K562 (cell line): Measurements from ENCODE around the gene ESPN. TPM values are rescaled to one million over a fixed set of nuclear protein-coding genes. Genes with fewer than 3 reads are reported as not detected.

Experiments used
- ATF7 ChIP-seq: fragments of 450-650 bp; IDR thresholded peaks from 2 replicates; pipeline ENCODE4 v1.7.1; 2014; ENCODE audit warnings: mild to moderate bottlenecking, moderate library complexity
- BRF1 ChIP-seq: IDR thresholded peaks from 3 replicates; pipeline ENCODE4 v1.6.1; 2011; ENCODE audit warnings: borderline replicate concordance, mild to moderate bottlenecking; ENCODE audit not compliant: insufficient read length; ENCODE audit errors: extremely low read depth
- CXXC5 ChIP-seq: fragments of 250-450 bp; sonication (Bioruptor Pico); IDR thresholded peaks from 2 replicates; pipeline ENCODE4 v1.8.0; 2022; ENCODE audit warnings: inconsistent platforms, mild to moderate bottlenecking, moderate library complexity
- ETV6 ChIP-seq, 3 experiments: fragments of 150-350 bp in 1 of 3; sonication (generic) in 1 of 3; formaldehyde crosslinking in 1 of 3; IDR thresholded peaks; 2 replicates each; pipeline versions ENCODE4 v1.6.1 to v1.8.0; 2014 to 2022; ENCODE audit warnings: borderline replicate concordance in 2 of 3, low read depth in 2 of 3, antibody characterized with exemption in 1 of 3, low read length in 1 of 3, mild to moderate bottlenecking in 1 of 3, missing genetic modification reagents in 1 of 3
- GATAD2B ChIP-seq: fragments of 450-650 bp; IDR thresholded peaks from 2 replicates; pipeline ENCODE4 v1.6.1; 2017; ENCODE audit warnings: mild to moderate bottlenecking, borderline replicate concordance
- ILK ChIP-seq: fragments of 450-650 bp; IDR thresholded peaks from 2 replicates; pipeline ENCODE4 v1.6.1; 2016; ENCODE audit warnings: missing genetic modification characterization, low read depth, mild to moderate bottlenecking, missing compliant biosample characterization, moderate library complexity, borderline replicate concordance
- POU5F1 ChIP-seq: fragments of 150-350 bp; IDR thresholded peaks from 2 replicates; pipeline ENCODE4 v1.6.1; 2014; ENCODE audit warnings: borderline replicate concordance, low read length, low read depth, mild to moderate bottlenecking; ENCODE audit not compliant: partially characterized antibody
- TAL1 ChIP-seq: fragments of 450-650 bp; IDR thresholded peaks from 2 replicates; pipeline ENCODE4 v1.6.1; 2016; ENCODE audit warnings: mild to moderate bottlenecking
- TBP ChIP-seq: optimal IDR thresholded peaks from 2 replicates; pipeline ENCODE3; 2011; ENCODE audit warnings: low read depth, low read length, improper control_type of control experiment
- ZFP36 ChIP-seq: fragments of 150-350 bp; IDR thresholded peaks from 2 replicates; pipeline ENCODE4 v1.6.1; 2018; ENCODE audit warnings: low read length, low read depth; ENCODE audit not compliant: partially characterized antibody
- ZNF174 ChIP-seq: fragments of 250-450 bp; sonication (Bioruptor Pico); IDR thresholded peaks from 2 replicates; pipeline ENCODE4 v1.4.0; 2020; ENCODE audit warnings: mild to moderate bottlenecking
- ZNF175 ChIP-seq: fragments of 200-800 bp; sonication (Bioruptor generic); IDR thresholded peaks from 2 replicates; pipeline ENCODE4 v1.6.1; 2016; ENCODE audit warnings: low read depth, mild to moderate bottlenecking, missing genetic modification characterization, missing compliant biosample characterization
- ZNF197 ChIP-seq: fragments of 200-800 bp; sonication (Bioruptor generic); IDR thresholded peaks from 2 replicates; pipeline ENCODE4 v1.6.1; 2016; ENCODE audit warnings: low read depth, missing genetic modification characterization, missing compliant biosample characterization
- ZNF347 ChIP-seq: fragments of 450-650 bp; formaldehyde crosslinking; IDR thresholded peaks from 2 replicates; pipeline ENCODE4 v1.4.0; 2020; ENCODE audit warnings: low read depth, mild to moderate bottlenecking, moderate library complexity
- polyA plus RNA-seq, 8 experiments: library from polyadenylated mRNA; depleted of rRNA in 4 of 8; stranded (reverse) in 5 of 8; unstranded in 3 of 8; fragments of >200 nt; fragmentation: Nextera tagmentation in 2 of 8; fragmentation: Illumina TruSeq in 1 of 8; extraction: Ambion mirVana in 2 of 8; extraction: Trizol in 1 of 8; gene quantifications; 2 replicates each; pipeline versions ENCODE4 v1.2.1 to v1.2.3, GENCODE V29; 2011 to 2014; ENCODE audit warnings: inconsistent platforms in 1 of 8, missing spikeins in 1 of 8
- total RNA-seq, 7 experiments: library from RNA; depleted of rRNA in 6 of 7; stranded (reverse); fragments of >200 nt in 6 of 7; fragmentation: Illumina TruSeq in 2 of 7; extraction: Trizol in 2 of 7; gene quantifications; 2 replicates each; pipeline versions ENCODE4 v1.2.1 to v1.2.3, GENCODE V29; 2011 to 2021; ENCODE audit warnings: low replicate concordance in 1 of 7
- TF ChIP-seq, protein P1 (sequence below): sonication (generic); formaldehyde crosslinking; IDR thresholded peaks from 2 replicates; pipeline ENCODE4 v1.8.1; 2023; ENCODE audit warnings: mild to moderate bottlenecking, missing genetic modification reagents
- TF ChIP-seq, protein P2 (sequence below), 2 experiments: fragments of 450-650 bp in 1 of 2; IDR thresholded peaks; 2 replicates each; pipeline ENCODE4 v1.6.1; 2011 to 2017; ENCODE audit warnings: low read depth in 2 of 2, antibody characterized with exemption in 1 of 2, borderline replicate concordance in 1 of 2, low read length in 1 of 2, mild to moderate bottlenecking in 1 of 2, mixed read lengths in 1 of 2; ENCODE audit not compliant: control insufficient read depth in 1 of 2
- TF ChIP-seq, protein P3 (sequence below), 2 experiments: fragments of 450-650 bp; IDR thresholded peaks; 2 replicates each; pipeline ENCODE4 v1.6.1; 2016
- TF ChIP-seq, protein P4 (sequence below): sonication (generic); formaldehyde crosslinking; IDR thresholded peaks from 2 replicates; pipeline ENCODE4 v1.8.0; 2022; ENCODE audit warnings: missing genetic modification reagents, mild to moderate bottlenecking, moderate library complexity, borderline replicate concordance

The ESPN gene
- total and polyA plus RNA-seq, 9 of the 15 experiments (the other 6 are each of a cell fraction or from before 2014, with no cell fraction given): 0.07 to 1.2 (median 0.45) TPM; not detected in 3

DNA sequence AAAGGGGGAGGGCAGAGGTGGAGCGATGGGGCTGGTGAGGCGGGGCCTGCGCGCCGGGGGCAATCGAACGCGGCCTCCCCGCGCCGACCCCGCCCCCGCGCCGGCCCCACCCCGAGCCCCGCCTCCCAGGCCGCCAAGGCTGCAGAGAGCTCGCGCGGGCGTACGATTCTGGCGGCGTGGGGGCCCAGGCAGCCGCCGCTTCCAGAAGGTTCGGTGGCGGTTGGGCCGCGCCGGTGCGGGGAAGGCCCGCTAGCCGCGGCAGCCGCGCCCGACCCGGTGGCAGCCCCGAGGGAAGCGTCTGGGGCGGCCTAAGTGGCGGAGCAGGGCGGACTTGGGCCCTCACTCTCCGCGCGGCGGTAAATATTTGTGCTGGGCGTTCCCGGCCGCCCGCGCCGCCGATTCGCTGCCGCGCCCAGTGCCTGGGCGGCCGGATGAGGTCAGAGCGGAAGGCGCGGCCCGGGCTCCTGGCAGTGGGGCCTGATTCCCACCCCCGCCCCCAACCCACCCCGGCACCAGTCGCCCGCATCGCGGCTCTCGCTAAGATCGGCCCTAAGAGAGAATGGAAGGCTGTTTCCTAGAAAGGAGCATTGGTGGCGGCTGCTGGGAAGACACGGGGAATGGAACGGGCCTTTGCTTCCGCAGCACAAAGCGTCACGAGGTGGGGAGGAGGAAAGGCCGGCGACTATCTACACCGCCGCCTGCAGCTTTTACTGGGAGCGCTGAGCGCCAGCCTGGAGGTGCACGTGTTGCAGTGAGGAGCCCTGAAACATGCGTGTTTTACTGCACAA lies 31.0 kb upstream of the ESPN start, which contains the start of gene ACOT7 (continued):
- TF ChIP-seq, protein P1, sequence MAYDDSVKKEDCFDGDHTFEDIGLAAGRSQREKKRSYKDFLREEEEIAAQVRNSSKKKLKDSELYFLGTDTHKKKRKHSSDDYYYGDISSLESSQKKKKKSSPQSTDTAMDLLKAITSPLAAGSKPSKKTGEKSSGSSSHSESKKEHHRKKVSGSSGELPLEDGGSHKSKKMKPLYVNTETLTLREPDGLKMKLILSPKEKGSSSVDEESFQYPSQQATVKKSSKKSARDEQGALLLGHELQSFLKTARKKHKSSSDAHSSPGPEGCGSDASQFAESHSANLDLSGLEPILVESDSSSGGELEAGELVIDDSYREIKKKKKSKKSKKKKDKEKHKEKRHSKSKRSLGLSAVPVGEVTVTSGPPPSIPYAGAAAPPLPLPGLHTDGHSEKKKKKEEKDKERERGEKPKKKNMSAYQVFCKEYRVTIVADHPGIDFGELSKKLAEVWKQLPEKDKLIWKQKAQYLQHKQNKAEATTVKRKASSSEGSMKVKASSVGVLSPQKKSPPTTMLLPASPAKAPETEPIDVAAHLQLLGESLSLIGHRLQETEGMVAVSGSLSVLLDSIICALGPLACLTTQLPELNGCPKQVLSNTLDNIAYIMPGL (CRISPR knock-in tag): peak; percentile 80; the same call in 1 of the 2 replicates
- TF ChIP-seq BRF1: no peak
- TF ChIP-seq ZNF197 (CRISPR knock-in tag): no peak
- TF ChIP-seq TBP: peak; percentile 39
- TF ChIP-seq, protein P2, sequence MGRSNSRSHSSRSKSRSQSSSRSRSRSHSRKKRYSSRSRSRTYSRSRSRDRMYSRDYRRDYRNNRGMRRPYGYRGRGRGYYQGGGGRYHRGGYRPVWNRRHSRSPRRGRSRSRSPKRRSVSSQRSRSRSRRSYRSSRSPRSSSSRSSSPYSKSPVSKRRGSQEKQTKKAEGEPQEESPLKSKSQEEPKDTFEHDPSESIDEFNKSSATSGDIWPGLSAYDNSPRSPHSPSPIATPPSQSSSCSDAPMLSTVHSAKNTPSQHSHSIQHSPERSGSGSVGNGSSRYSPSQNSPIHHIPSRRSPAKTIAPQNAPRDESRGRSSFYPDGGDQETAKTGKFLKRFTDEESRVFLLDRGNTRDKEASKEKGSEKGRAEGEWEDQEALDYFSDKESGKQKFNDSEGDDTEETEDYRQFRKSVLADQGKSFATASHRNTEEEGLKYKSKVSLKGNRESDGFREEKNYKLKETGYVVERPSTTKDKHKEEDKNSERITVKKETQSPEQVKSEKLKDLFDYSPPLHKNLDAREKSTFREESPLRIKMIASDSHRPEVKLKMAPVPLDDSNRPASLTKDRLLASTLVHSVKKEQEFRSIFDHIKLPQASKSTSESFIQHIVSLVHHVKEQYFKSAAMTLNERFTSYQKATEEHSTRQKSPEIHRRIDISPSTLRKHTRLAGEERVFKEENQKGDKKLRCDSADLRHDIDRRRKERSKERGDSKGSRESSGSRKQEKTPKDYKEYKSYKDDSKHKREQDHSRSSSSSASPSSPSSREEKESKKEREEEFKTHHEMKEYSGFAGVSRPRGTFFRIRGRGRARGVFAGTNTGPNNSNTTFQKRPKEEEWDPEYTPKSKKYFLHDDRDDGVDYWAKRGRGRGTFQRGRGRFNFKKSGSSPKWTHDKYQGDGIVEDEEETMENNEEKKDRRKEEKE (IDR thresholded peaks at IDR 0.05; ENCODE audit: borderline replicate concordance in 1 of 2, control insufficient read depth in 1 of 2, low read depth in 2 of 2, low read length in 1 of 2): no peak
- no peak for TF ChIP-seq GATAD2B
- TF ChIP-seq POU5F1: no peak
- TF ChIP-seq ILK (tag): no peak
- TF ChIP-seq ZNF174 (CRISPR knock-in tag): no peak
- TF ChIP-seq ZNF347 (CRISPR knock-in tag): no peak
- no peak for TF ChIP-seq TAL1
- TF ChIP-seq, protein P3, sequence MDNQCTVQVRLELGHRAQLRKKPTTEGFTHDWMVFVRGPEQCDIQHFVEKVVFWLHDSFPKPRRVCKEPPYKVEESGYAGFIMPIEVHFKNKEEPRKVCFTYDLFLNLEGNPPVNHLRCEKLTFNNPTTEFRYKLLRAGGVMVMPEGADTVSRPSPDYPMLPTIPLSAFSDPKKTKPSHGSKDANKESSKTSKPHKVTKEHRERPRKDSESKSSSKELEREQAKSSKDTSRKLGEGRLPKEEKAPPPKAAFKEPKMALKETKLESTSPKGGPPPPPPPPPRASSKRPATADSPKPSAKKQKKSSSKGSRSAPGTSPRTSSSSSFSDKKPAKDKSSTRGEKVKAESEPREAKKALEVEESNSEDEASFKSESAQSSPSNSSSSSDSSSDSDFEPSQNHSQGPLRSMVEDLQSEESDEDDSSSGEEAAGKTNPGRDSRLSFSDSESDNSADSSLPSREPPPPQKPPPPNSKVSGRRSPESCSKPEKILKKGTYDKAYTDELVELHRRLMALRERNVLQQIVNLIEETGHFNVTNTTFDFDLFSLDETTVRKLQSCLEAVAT (IDR thresholded peaks at IDR 0.05): peak in 1 of 2 experiments; percentile 68; a peak in 2 of 4 replicates
- peak; percentile 94 for TF ChIP-seq CXXC5 (CRISPR knock-in tag)
- no peak for TF ChIP-seq ZNF175 (CRISPR knock-in tag)
- TF ChIP-seq ETV6 (IDR thresholded peaks at IDR 0.05; ENCODE audit: borderline replicate concordance in 1 of 2, low read depth in 2 of 2, low read length in 1 of 2): no peak
- 0 out of 2 replicates have a peak, but pooled peaks have one; percentile 77 for TF ChIP-seq ETV6 (CRISPR knock-in tag; IDR thresholded peaks at IDR 0.05; ENCODE audit: borderline replicate concordance)
- TF ChIP-seq ATF7: peak; percentile 93
- TF ChIP-seq, protein P4, sequence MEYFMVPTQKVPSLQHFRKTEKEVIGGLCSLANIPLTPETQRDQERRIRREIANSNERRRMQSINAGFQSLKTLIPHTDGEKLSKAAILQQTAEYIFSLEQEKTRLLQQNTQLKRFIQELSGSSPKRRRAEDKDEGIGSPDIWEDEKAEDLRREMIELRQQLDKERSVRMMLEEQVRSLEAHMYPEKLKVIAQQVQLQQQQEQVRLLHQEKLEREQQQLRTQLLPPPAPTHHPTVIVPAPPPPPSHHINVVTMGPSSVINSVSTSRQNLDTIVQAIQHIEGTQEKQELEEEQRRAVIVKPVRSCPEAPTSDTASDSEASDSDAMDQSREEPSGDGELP (CRISPR knock-in tag): peak; percentile 79
- TF ChIP-seq ZFP36: peak; percentile 13
